Panc1 (cell line): ENCODE data around the gene LRP1B. TPM values are rescaled to one million over a fixed set of nuclear protein-coding genes. Genes with fewer than 3 reads are reported as not detected.

Experiments
- ATAC-seq: fragments of 200-7000 bp; cut with Tn5 transposase; 2 replicates; pipeline ENCODE4 v1.9.1; 2020; ENCODE audit warnings: mild to moderate bottlenecking, moderate library complexity
- BruUV-seq: library from RNA; stranded (reverse); fragments of 400-500 nt; replicated peaks from 2 replicates; lab custom pipeline; 2021; lab: Mats Ljungman, UMichigan
- CTCF ChIA-PET: fragments of 300-600 bp; sonication (Branson Sonifier 250); formaldehyde crosslinking; loops from one replicate; lab custom pipeline; 2022; ENCODE audit warnings: antibody characterized with exemption; lab: Charles Lee
- POLR2A ChIA-PET: fragments of 300-600 bp; sonication (Branson Sonifier 250); formaldehyde crosslinking; loops from one replicate; lab custom pipeline; 2022; ENCODE audit warnings: antibody characterized with exemption; lab: Charles Lee
- DNase-seq: peaks from one replicate; pipeline ENCODE4 v3.0.0-alpha.2; 2010; ENCODE audit warnings: low read depth, low spot score
- H3K27ac ChIP-seq: 2 replicates; pipeline ENCODE4 v1.5.1; 2011; ENCODE audit warnings: mild to moderate bottlenecking, low read length, inconsistent platforms
- H3K27me3 ChIP-seq: fragments of 200-500 bp; sonication (Bioruptor generic); 2 replicates; pipeline ENCODE4 v1.6.0; 2014; ENCODE audit warnings: low read length, inconsistent platforms; ENCODE audit not compliant: control insufficient read depth, insufficient read depth
- H3K36me3 ChIP-seq: fragments of 200-500 bp; sonication (Bioruptor generic); 2 replicates; pipeline ENCODE4 v1.5.1; 2014; ENCODE audit warnings: inconsistent platforms, mild to moderate bottlenecking, low read length, moderate library complexity; ENCODE audit not compliant: control insufficient read depth, insufficient read depth
- H3K4me1 ChIP-seq: 2 replicates; pipeline ENCODE4 v1.5.1; 2011; ENCODE audit warnings: inconsistent platforms, mild to moderate bottlenecking, low read length, moderate library complexity; ENCODE audit not compliant: control insufficient read depth, insufficient read depth
- H3K4me3 ChIP-seq, 2 experiments: 2 replicates each; pipeline ENCODE4 v1.5.1; 2011 to 2012; ENCODE audit warnings: low read depth in 2 of 2, low read length in 2 of 2, mild to moderate bottlenecking in 2 of 2, inconsistent platforms in 1 of 2, moderate library complexity in 1 of 2
- H3K9me3 ChIP-seq: fragments of 200-500 bp; sonication (Bioruptor generic); 2 replicates; pipeline ENCODE4 v1.5.1; 2014; ENCODE audit warnings: low read depth, mild to moderate bottlenecking, inconsistent platforms, low read length, moderate library complexity; ENCODE audit not compliant: control insufficient read depth, insufficient read depth
- CTCF ChIP-seq: fragments of 450-650 bp; IDR thresholded peaks from 2 replicates; pipeline ENCODE4 v1.5.1; 2017; ENCODE audit warnings: mild to moderate bottlenecking
- POLR2AphosphoS5 ChIP-seq: IDR thresholded peaks from 2 replicates; pipeline ENCODE4 v1.6.1; 2012; ENCODE audit warnings: mild to moderate bottlenecking, low read depth, low read length, moderate library complexity
- REST ChIP-seq, 2 experiments: IDR thresholded peaks; 2 replicates each; pipeline ENCODE4 v1.6.1; 2011 to 2012; ENCODE audit warnings: low read depth in 2 of 2, control low read depth in 1 of 2, low read length in 1 of 2, mild to moderate bottlenecking in 1 of 2, moderate library complexity in 1 of 2; ENCODE audit not compliant: insufficient read depth in 1 of 2
- SIN3A ChIP-seq: IDR thresholded peaks from 2 replicates; pipeline ENCODE4 v1.6.1; 2012; ENCODE audit warnings: low read depth, mild to moderate bottlenecking, low read length, moderate library complexity, borderline replicate concordance; ENCODE audit not compliant: insufficient read depth
- TCF7L2 ChIP-seq: IDR thresholded peaks from 2 replicates; pipeline ENCODE4 v1.6.1; 2011; ENCODE audit warnings: mild to moderate bottlenecking, low read depth, low read length, inconsistent platforms
- in situ Hi-C: cut with HindIII; loops from 2 replicates; pipeline ENCODE4 v1.10.0; 2016; ENCODE audit warnings: low sequenced_read_pairs, low pct_unique_long_range_greater_than_20kb
- intact Hi-C: fragments of 100-400 bp; cut with micrococcal nuclease; formaldehyde crosslinking; loops from one replicate; pipeline ENCODE4 v1.10.0; 2022; ENCODE audit not compliant: unreplicated experiment
- total RNA-seq: library from RNA; stranded (reverse); gene quantifications from one replicate; pipeline ENCODE4 v1.2.1, GENCODE V29; 2021; ENCODE audit not compliant: unreplicated experiment

Gene LRP1B
- total RNA-seq, 1 experiment from 2014 or later = 0.54 TPM

- Histone ChIP-seq H3K36me3 (no peaks in the 10 kb centered on the region), H3K4me3 (no peak overlapping the region), H3K27ac (no peak overlapping the region), H3K27me3 (no peaks in the 10 kb centered on the region), H3K4me1 (no peaks in the 10 kb centered on the region), H3K9me3 (no peaks in the 10 kb centered on the region)
- BruUV-seq = no TSS peak
- ATAC-seq = no peak
- intact Hi-C loops (no loop called here), in situ Hi-C loops (no loop called here)
- ChIA-PET CTCF (no interaction called here), POLR2A (no interaction called here)
- TF ChIP-seq CTCF (no peak), REST (IDR thresholded peaks at IDR 0.05; ENCODE audit: insufficient read depth in 1 of 2, low read depth in 2 of 2, low read length in 1 of 2) (no peak), SIN3A (no peak), POLR2AphosphoS5 (no peak), TCF7L2 (no peak)
- no peak for DNase-seq
Measured at GRCh38 chr2:141041281-141041680, 1089.5 kb downstream of the LRP1B start.

DNA sequence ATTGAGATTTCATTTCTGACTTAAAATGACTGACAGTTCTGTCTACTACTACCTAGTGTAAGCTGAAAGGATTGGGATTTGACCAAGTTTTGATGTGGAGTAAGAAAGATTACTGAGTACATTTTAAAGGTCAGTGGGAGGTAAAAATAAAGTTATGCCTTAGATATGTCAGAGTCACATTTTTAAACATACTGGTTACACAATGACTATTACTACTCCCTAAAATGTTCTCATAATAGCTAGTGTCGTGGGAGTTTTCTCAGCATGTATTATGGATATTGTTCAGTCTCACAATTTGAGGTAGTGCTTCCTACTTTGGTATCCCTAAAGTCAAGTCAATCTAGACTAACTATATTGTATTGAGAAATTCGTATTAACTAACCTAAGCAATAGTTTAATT, 1092.5 kb downstream of the LRP1B start:
- Histone ChIP-seq H3K4me1 (no peaks in the 10 kb centered on the region), H3K4me3 (no peak overlapping the region), H3K27me3 (no peaks in the 10 kb centered on the region), H3K9me3 (no peaks in the 10 kb centered on the region), H3K36me3 (no peaks in the 10 kb centered on the region), H3K27ac (no peak overlapping the region)
- POLR2A ChIA-PET = no interaction called here
- no TSS peak for BruUV-seq
- CTCF ChIA-PET = no interaction called here
- in situ Hi-C loops (no loop called here), intact Hi-C loops (no loop called here)
- ATAC-seq (no peak), DNase-seq (no peak)
- TF ChIP-seq TCF7L2 = no peak
- no peak for TF ChIP-seq CTCF
- TF ChIP-seq POLR2AphosphoS5 = no peak
- no peak for TF ChIP-seq SIN3A
- no peak for TF ChIP-seq REST (IDR thresholded peaks at IDR 0.05; ENCODE audit: insufficient read depth in 1 of 2, low read depth in 2 of 2, low read length in 1 of 2)
